ENCODE data around the gene CACNA1C.
A peak's percentile ranks its signal among the peaks of the same experiment; 100 is the strongest.

CACNA1C gene

GRCh38 chr12:2283480-2283879, 230.7 kb downstream of the CACNA1C start:
- no peak for ATAC-seq (ENCODE audit: low read depth)
- no peaks in the 10 kb centered on the region for H3K4me1 ChIP-seq (ENCODE audit: insufficient read depth, poor library complexity, severe bottlenecking)

GRCh38 chr12:2283916-2284315, 231.1 kb downstream of the CACNA1C start:
- ATAC-seq (ENCODE audit: low read depth) (no peak), DNase-seq (ENCODE audit: low spot score) (no peak)
- Histone ChIP-seq H3K4me3 (ENCODE audit: severe bottlenecking) (no peak overlapping the region), H3K27me3 (ENCODE audit: insufficient read depth, poor library complexity, severe bottlenecking) (peaks cover 22% of the 10 kb centered on the region), H3K9me3 (ENCODE audit: severe bottlenecking) (no peaks in the 10 kb centered on the region), H3K27ac (ENCODE audit: poor library complexity, severe bottlenecking) (no peak overlapping the region), H3K4me1 (ENCODE audit: insufficient read depth, poor library complexity, severe bottlenecking) (no peaks in the 10 kb centered on the region), H3K36me3 (ENCODE audit: low read depth) (no peaks in the 10 kb centered on the region)
- no peak for TF ChIP-seq CTCF (IDR thresholded peaks at IDR 0.05; ENCODE audit: poor library complexity, severe bottlenecking)

More at GRCh38 chr12:2283480-2283879, 230.7 kb downstream of the CACNA1C start:
- no peak overlapping the region for H3K4me3 ChIP-seq (ENCODE audit: severe bottlenecking)
- no peak overlapping the region for H3K27ac ChIP-seq (ENCODE audit: poor library complexity, severe bottlenecking)
- TF ChIP-seq CTCF (IDR thresholded peaks at IDR 0.05; ENCODE audit: poor library complexity, severe bottlenecking) = no peak
- H3K36me3 ChIP-seq (ENCODE audit: low read depth) = no peaks in the 10 kb centered on the region
- no peak for DNase-seq (ENCODE audit: low spot score)
- peaks cover 26% of the 10 kb centered on the region for H3K27me3 ChIP-seq (ENCODE audit: insufficient read depth, poor library complexity, severe bottlenecking)
- H3K9me3 ChIP-seq (ENCODE audit: severe bottlenecking) = no peaks in the 10 kb centered on the region

- Histone ChIP-seq H3K4me1 (ENCODE audit: insufficient read depth, poor library complexity, severe bottlenecking) (no peaks in the 10 kb centered on the region), H3K27ac (ENCODE audit: poor library complexity, severe bottlenecking) (no peak overlapping the region), H3K9me3 (ENCODE audit: severe bottlenecking) (no peaks in the 10 kb centered on the region), H3K27me3 (ENCODE audit: insufficient read depth, poor library complexity, severe bottlenecking) (peaks cover 17% of the 10 kb centered on the region), H3K4me3 (ENCODE audit: severe bottlenecking) (no peak overlapping the region), H3K36me3 (ENCODE audit: low read depth) (no peaks in the 10 kb centered on the region)
- ATAC-seq (ENCODE audit: low read depth) (peak; percentile 22; the same call in 2 of the 3 replicates), DNase-seq (ENCODE audit: low spot score) (no peak)
- no peak for TF ChIP-seq CTCF (IDR thresholded peaks at IDR 0.05; ENCODE audit: poor library complexity, severe bottlenecking)
Measured at GRCh38 chr12:2284321-2284813, 231.6 kb downstream of the CACNA1C start.

- H3K27me3 ChIP-seq (ENCODE audit: insufficient read depth, poor library complexity, severe bottlenecking) = peaks cover 16% of the 10 kb centered on the region
Measured at GRCh38 chr12:2284857-2285256, 232.1 kb downstream of the CACNA1C start.

More at GRCh38 chr12:2284857-2285256, 232.1 kb downstream of the CACNA1C start:
- ATAC-seq (ENCODE audit: low read depth) (peak; percentile 95), DNase-seq (ENCODE audit: low spot score) (no peak)
- no peaks in the 10 kb centered on the region for H3K4me1 ChIP-seq (ENCODE audit: insufficient read depth, poor library complexity, severe bottlenecking)
- H3K9me3 ChIP-seq (ENCODE audit: severe bottlenecking) = no peaks in the 10 kb centered on the region
- no peaks in the 10 kb centered on the region for H3K36me3 ChIP-seq (ENCODE audit: low read depth)
- H3K27ac ChIP-seq (ENCODE audit: poor library complexity, severe bottlenecking) = no peak overlapping the region
- H3K4me3 ChIP-seq (ENCODE audit: severe bottlenecking) = no peak overlapping the region
- peak; percentile 74 for TF ChIP-seq CTCF (IDR thresholded peaks at IDR 0.05; ENCODE audit: poor library complexity, severe bottlenecking)

Measured in RWPE2 (cell line).